HG02610 (cell line): ENCODE measurements around the gene FBXL16.
"Not testable (repeated sequence)": the region's sequence is repeated elsewhere in the genome, so short reads cannot be mapped to it uniquely, and the experiment has no call there.

ENCODE experiments used
- ATAC-seq: cut with Tn5 transposase; IDR thresholded peaks from one replicate; pipeline ENCODE4 v1.9.1; 2021; ENCODE audit warnings: mild to moderate bottlenecking, moderate library complexity; ENCODE audit not compliant: unreplicated experiment

Gene FBXL16, protein sequence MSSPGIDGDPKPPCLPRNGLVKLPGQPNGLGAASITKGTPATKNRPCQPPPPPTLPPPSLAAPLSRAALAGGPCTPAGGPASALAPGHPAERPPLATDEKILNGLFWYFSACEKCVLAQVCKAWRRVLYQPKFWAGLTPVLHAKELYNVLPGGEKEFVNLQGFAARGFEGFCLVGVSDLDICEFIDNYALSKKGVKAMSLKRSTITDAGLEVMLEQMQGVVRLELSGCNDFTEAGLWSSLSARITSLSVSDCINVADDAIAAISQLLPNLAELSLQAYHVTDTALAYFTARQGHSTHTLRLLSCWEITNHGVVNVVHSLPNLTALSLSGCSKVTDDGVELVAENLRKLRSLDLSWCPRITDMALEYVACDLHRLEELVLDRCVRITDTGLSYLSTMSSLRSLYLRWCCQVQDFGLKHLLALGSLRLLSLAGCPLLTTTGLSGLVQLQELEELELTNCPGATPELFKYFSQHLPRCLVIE

DNA sequence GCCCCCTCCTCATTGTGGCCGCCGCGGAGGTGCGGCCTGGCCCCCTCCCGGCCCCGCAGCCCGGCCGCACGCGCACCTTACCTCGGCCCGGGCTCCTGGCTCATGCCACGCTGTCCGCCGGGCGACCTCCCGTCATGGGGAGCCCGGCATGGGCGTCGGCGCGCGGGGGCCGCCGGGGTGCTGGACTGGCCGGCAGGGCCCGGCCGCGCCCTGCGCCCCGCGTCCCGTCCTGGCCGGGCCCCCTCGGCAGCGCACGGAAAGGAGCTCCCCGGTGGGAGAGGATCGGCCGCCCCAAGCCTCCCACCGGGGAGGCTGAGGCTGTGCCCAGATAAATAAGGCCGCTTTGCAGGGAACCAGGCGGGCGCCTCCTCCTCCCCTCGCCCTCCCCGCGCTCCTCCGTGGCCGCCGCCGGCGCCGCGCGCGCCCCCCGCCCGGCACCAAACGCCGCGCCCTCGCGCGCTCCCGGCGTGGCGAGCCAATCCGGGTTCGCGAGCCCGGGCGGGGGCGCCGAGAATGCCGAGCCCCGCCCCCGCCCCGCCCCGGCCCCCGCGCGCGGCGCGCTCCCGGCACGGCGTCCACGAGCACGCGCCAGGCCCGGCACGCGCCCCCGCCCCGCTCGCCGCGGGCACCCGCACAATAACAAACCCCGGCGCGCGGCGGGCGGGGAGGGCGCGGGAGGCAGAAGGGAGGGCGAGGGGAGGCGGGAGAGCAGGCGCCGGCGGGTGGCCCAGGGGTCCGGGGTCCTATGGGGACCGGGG lies at the start of gene FBXL16:
FBXL16 (minus strand) TSS at position 371 of the 758 bp plus-strand sequence. CDS start 8,396 bp downstream, outside the sequence.
- ATAC-seq = no peak

DNA sequence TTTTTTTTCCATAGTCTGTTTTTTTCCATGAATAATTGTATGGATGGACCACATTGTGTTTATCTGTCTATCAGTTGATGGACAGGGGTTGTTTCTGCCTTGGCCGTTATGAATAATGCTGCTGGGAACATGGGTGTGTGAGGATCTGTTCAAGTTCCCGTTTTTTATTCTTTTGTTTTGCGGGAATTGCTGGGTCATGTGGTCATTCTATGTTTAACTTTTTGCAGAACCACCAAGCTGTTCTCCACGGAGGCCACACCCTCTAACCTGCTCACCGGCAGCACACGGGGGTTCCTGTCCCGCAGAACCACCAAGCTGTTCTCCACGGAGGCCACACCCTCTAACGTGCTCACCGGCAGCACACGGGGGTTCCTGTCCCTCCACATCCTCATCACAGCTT lies 49.1 kb upstream of the FBXL16 start:
- no peak for ATAC-seq

DNA sequence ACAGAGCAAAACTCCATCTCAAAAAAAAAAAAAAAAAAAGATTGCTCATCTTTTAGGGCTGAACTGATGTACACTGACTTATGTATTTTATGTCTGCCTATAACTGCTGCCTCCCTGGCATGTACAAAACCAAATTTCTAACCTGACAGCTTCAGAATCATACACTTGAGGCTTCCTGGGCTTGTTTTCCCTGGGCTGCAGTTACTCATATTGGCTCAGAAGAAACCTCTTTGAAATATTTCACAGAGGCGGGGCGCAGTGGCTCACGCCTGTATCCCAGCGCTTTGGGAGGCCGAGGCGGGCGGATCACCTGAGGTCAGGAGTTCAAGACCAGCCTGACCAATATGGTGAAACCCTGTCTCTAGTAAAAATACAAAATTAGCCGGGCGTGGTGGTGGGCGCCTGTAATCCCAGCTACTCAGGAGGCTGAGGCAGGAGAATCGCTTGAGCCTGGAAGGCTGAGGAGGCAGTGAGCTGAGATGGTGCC lies 48.6 kb upstream of the FBXL16 start:
- ATAC-seq = not testable (repeated sequence)

DNA sequence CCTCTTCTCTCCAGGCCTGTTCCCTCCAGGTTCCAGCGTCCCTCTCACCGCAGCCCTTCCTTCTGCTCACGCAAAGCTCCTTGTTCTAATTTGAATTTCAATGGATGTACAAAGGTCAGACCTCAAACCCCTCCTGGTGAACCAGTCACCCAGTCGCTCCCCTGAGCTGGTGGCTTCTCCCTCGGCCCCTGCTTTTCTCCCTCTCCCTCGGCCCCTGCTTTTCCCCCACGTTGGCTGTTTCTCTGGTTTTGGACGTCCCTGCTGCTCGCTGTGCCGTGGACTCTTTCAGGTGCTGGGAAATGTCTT lies 46.4 kb upstream of the FBXL16 start:
- no peak for ATAC-seq

DNA sequence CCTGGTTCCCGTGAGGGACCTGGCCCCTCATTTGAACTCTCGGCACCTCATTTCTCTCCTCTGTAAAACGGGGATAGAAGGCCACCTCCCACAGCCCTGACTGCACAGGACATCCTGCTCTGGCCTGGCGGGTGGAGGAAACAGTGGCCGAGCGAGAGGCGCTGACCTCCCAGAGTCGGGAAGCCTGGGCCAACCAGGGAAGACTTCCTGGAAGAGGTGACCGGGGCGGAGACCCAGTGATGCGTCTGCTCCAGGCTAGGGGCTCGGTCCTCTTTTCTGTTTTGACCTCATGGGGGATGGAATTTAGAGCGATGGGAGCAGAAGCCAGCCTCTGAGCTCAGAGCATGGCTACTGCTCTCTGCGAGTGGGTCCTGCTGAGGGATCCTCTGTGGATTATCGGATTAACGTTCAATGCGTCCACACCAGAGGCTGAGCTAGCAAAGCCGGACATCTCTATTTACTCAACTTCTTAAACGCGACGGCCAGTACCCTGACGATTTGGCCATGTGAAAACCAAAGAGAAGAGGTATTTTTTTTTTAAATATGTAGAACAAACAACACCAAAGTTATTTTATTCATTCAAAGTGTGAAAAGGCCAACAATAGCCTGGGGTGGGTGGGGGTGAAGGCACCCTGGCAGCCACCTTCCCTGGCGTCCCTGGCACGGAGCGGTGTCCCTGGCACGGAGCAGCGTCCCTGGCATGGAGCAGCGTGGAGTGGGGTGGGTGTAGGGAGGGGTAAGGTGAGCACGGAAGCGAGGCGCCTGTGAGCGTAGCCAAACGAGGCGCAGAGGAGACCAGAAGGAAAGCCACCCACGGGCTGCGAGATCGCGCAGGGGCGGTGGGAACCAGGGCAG lies 45.8 kb upstream of the FBXL16 start:
- ATAC-seq = no peak

DNA sequence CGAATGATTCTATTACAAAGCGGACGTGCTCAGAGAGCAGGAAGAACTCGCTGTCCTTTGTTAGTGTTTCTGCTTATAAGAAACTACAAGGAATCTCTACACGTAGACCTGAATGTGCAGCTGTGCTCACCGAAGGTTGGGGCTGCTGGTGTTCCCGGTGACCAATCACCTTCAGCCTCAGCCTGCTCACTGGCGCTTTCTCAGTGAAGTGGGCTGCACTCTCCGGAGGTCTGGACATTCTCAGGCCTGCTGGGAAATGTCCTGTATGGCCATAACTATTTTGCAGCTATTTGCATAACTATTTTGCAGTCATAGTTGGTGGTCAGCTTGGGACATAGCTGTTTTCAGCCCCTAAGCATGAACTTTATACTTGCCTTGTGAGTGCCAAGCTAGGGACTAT lies 44.9 kb upstream of the FBXL16 start:
- ATAC-seq = no peak

DNA sequence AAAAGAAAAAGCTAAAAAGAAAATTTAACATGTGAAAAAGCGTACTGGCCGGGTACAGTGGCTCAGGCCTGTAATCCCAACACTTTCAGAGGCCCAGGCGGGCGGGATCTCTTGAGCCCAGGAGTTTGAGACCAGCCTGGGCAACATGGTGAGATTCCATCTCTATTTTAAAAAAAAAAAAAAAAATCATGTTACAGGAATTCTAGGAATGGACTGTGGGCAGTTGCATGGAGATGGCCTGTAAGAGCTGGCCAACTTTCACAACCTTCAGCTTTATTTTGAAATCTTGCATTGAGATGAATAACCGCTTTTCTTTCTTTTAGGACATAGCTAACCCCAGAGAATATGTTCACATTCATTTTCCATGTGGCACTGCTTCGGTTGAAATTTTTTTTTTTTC lies 43.4 kb upstream of the FBXL16 start:
- no peak for ATAC-seq

DNA sequence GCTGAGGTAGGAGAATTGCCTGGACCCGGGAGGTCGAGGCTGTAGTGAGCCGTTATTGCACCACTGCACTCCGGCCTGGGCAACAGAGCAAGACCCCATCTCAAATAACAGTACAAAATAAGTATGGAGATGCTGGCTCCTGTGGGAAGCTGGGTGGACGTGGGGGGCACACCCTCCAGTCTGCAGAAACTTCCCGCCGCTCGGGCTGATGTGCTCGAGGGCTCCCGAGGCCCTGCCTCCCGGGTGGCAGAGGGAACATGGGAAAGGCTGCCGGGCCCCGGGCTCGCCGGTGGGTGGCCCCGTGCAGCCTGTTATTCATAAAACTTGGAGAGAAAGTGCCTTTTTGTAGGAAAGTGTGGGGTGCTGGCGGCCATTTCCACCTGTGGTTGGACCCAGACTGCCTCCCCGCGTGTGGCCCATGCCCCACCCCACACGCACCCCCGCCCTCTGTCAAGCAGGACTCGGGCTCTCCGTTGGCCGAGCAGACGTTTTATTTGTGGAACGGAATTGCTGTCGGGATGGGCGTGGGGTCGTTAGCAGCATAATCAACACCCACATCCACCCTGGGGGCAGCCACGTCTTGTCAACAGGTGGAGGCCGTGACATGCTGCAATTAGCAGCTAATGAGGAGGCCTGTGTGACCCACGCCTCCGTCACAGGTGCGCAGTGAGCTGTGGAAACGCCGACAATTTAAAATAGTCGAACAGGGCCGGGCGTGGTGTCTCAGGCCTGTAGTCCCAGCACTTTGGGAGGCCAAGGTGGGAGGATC lies 42.6 kb upstream of the FBXL16 start:
- ATAC-seq = no peak

DNA sequence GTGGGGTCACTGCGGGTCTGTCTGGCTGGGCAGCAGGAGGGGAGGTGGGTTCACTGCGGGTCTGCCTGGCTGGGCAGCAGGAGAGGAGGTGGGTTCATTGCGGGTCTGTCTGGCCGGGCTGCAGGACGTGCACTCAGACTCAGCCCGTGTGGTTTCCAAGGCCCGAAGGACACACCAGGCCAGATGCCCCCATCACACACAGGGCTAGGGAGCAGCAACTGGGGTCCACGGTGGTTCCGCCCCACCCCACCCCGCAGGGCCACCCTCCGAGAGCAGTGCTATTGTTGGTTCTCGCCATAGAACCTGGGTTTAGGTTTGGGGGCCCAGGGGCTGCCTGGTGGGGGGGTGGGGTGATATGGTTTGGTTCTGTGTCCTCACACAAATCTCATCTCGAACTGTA lies 41.0 kb upstream of the FBXL16 start:
- ATAC-seq = no peak

DNA sequence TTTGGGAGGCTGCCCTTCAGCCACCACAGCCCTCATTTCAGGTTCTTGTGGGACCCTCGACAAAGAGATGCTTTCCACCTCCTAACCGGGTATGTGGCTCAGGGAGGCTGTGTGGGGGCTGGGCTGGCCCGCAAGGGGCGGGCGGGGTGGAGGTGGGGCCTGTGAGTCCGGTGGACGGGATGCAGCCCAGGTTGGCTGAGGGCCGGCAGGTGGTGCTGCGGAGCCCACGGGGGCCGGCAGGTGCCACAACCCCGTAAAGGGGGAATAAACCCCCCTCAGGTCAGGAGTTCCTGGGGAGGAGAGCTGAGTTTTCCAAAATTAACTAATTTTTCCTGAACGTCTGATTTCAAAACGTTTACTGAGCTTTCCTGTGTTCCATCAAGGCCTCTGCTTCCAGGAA lies 40.1 kb upstream of the FBXL16 start:
- ATAC-seq = no peak

DNA sequence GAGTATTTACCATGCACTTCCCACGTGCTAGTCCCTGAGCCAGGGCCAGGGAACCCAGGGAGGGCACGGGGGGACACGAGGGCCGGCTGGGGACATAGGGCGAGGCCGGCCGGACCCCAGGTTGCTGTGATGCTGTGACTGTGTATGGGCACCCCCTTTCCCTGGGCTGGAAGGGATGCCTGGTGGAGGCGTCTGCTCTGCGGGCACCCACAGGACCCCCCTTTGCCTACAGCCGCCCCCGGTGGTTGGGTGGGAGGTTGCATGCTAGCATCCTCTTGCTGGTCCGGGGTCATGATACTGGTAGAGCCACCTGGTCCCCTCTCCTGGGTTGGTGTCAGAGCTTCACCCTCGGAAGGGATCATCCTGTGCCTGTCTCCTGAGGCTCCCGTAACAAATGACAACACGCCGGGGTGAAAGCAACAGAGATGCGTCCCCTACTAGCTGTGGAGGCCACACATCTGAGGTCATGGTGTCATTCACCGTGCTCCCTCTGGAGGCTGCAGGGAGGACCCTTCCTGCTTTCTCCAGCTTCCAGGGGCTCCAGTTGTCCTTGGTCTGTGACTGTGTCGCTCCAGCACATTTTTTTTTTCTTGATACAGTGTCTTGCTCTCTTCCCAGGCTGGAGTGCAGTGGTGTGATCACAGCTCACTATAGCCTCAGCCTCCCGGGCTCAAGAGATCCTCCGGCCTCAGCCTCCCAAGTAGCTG lies 38.3 kb upstream of the FBXL16 start:
- no peak for ATAC-seq

DNA sequence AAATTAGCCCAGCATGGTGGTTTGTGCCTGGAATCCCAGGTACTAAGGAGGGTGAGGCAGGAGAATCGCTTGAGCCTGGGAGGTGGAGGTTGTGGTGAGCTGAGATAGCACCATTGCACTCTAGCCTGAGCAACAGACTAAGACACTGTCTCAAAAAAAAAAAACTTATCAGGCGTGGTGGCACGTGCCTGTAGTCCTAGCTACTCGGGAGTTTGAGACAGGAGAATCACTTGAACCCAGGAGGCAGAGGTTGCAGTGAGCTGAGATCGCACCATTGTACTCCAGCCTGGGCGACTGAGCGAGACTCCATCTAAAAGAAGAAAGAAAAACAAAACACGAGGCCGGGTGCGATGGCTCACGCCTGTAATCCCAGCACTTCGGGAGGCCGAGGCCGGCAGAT lies 37.3 kb upstream of the FBXL16 start:
- not testable (repeated sequence) for ATAC-seq

DNA sequence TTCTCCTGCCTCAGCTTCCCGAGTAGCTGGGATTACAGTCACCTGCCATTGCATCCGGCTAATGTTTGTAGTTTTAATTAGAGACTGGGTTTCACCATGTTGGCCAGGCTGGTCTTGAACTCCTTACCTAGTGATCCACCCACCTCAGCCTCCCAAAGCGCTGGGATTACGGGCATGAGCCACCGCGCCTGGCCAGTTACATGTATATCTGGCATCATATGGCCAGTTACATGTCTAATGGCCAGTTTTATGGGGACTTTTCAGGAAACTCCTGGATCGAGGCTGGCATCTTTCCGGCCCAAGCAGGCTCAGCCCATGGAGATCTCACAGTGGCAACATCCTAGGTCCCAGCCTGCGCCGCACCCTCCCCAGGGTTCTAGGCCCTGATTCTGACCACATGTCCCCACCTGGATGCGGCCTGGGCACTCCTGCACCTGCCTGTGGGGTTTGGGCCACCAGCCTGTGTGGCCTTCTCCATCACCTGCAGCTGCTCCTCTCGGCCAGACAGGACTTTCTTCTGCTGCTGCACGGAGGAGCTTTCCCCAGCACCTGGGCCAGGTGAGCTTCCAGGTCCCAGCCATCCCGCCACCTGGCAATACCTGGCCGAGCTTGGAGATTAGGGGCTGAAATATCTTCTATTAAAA lies 36.5 kb upstream of the FBXL16 start:
- ATAC-seq = no peak

DNA sequence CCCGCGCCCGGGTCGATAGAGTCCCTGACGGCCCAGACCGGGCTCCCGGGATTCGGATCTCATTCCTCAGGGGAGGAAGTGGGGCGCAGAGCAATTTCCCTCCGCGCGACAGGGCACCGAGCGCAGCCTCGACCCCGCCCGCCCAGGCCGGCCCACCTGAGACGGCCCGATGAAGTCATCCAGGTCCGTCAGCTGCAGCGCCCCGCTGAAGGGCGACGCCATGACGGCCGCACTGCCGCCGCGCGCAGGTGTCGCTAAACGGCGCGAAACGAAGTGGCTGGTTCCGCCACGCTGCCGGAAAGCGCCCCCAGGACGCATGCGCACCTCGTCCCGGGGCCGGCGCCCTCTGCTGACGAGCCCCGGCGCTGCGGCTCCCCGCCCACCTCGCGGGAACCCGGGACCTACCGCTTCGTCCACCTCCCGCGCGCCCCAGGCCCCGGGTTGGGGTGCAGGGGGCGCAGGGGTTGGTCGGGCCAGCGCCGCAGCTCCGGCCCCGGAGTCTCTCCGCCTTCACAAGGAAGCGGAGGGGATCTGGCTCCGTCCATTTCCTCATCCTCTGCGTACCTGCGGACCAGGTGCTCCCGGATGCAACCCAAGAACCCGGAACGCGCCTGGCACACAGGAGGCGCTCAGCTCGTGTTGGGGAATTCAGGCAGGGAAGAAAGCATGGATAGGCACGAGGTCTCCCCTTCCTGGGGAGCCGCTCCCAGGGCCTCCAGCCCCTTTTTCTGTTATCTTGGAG lies 35.3 kb upstream of the FBXL16 start, which contains the start of gene CIAO3:
CIAO3 (minus strand) TSS at position 234 of the 742 bp plus-strand sequence; CDS start at position 222, 12 bp downstream.
- peak; percentile 77 for ATAC-seq

DNA sequence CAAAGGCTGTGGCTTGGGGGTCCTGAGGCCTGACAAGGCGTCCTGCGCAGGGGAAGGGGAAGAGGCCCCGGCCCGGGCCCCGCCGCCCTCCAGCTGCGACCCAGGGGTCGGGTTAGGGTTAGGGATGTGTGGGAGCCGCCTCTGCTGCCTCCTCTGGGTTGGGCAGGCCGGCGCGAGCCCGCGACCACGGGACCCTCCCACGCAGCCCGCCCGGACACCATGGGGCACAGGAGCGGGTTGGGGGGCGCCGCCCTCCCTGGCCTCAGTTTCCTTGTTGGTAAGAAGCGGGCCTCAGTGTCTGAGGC lies 34.8 kb upstream of the FBXL16 start:
- no peak for ATAC-seq

DNA sequence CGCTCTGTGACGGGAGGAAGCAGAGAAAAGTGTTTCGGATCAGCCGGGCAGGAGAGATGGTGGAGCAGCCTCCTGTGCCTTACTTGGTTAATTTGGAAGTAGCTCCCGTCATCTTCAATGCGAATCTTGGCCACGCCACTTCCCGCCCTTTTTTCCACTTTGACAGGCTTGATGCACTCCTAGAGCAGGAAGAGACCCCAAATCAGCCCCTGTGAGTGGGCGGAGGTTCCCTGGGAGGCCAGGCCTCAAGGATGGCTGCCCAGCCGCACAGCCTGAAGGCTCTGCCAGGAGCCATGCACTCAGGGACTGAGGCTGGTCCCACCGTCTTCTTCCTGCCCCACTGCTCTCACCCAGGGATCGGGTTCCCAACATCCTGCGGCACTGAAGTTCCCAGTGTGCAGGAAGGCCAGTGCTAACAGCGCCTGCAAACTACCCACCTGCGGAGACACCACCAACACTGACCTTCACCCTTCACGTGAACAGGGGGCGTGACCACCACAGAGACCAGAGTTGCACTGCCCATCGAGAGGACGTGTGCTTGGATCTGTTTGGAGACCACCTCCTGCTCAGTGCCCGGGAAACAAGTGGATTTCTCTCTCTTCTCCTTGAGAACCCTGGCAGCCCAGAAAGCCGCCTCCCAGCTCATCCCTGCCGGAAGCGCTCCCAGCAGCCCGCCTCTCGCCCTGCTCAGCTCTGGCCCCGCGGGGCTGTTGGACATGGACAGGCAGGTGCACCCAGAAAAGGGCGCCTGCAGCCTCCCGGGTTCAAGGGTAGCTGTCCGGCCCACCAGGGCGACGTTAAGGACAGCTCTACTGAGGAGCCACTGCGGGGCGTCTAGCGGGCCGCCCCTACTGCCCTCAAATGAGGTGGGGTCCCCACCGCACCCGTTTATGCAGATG lies 34.2 kb upstream of the FBXL16 start:
- ATAC-seq = no peak

DNA sequence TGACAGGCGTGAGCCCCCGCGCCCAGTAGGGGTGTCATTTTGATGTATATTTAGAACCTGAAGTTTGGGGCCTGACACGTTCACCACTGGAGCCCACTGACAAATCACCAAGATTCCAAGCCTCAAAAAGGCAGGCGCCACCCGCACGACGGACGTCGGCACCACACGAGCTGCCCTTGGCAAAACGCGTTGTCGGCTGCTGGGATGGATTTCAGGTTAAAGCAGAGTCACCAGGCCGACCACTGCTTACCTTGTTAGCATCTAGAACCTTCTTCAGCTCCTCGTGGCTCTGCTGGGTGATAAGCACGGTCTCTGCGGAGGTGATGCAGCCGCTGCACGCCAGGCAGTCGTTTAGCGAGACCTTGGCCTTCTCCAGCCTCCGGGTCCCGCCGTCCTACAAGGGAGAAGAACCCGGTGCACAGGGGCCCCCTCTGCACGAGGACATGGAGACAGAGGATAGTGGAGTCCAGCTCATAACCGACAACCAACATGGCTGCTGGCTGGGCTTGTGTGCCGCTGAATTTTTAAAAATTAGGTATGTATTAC lies 31.4 kb upstream of the FBXL16 start:
- no peak for ATAC-seq
